H1 (cell line): ENCODE results near the gene SNAP29. TPM values are rescaled to one million over a fixed set of nuclear protein-coding genes. Genes with fewer than 3 reads are reported as not detected.

ENCODE experiments used
- CTCF ChIA-PET: fragments of 300-600 bp; sonication (Branson Sonifier 250); formaldehyde crosslinking; loops from one replicate; lab custom pipeline; 2021; ENCODE audit not compliant: partially characterized antibody; lab: Charles Lee
- POLR2A ChIA-PET: fragments of 300-600 bp; sonication (Branson Sonifier 250); formaldehyde crosslinking; loops from one replicate; lab custom pipeline; 2021; ENCODE audit warnings: inconsistent platforms; ENCODE audit not compliant: partially characterized antibody; lab: Charles Lee
- DNase-seq, 2 experiments: peaks; one replicate each; pipeline versions ENCODE4 v3.0.0 to v3.0.0-alpha.2; 2010 to 2022; ENCODE audit warnings: low spot score in 2 of 2, low read depth in 1 of 2, mixed read lengths in 1 of 2
- FAIRE-seq: peaks from 2 replicates; lab custom pipeline; 2011; peaks lifted over from hg19 to GRCh38; lab: Jason Lieb, UNC
- H2AFZ ChIP-seq: 2 replicates; pipeline ENCODE4 v1.8.1; 2012; ENCODE audit warnings: low read length, inconsistent platforms
- H2AK5ac ChIP-seq: 2 replicates; pipeline ENCODE4 v1.6.1; 2013; ENCODE audit warnings: low read depth, low read length
- H2BK120ac ChIP-seq: replicated peaks from 2 replicates; pipeline ENCODE3; 2013; ENCODE audit warnings: low read depth, low read length, inconsistent platforms
- H2BK12ac ChIP-seq: 2 replicates; pipeline ENCODE4 v1.6.1; 2013; ENCODE audit warnings: low read depth, low read length
- H2BK15ac ChIP-seq: 2 replicates; pipeline ENCODE4 v1.6.1; 2013; ENCODE audit warnings: low read length
- H2BK20ac ChIP-seq: 2 replicates; pipeline ENCODE4 v1.6.1; 2013; ENCODE audit warnings: low read length
- H2BK5ac ChIP-seq: 2 replicates; pipeline ENCODE4 v1.6.1; 2013; ENCODE audit warnings: low read depth, low read length
- H3K14ac ChIP-seq: 2 replicates; pipeline ENCODE4 v1.6.1; 2013; ENCODE audit warnings: inconsistent platforms; ENCODE audit not compliant: insufficient read length
- H3K18ac ChIP-seq: 2 replicates; pipeline ENCODE4 v1.6.1; 2013; ENCODE audit warnings: low read length; ENCODE audit errors: extremely low read depth
- H3K23ac ChIP-seq: 2 replicates; pipeline ENCODE4 v1.6.1; 2013; ENCODE audit warnings: inconsistent platforms; ENCODE audit not compliant: insufficient read length
- H3K23me2 ChIP-seq: 2 replicates; pipeline ENCODE4 v1.6.1; 2013; ENCODE audit warnings: low read depth, low read length
- H3K27ac ChIP-seq: 2 replicates; pipeline ENCODE4 v1.6.1; 2011; ENCODE audit warnings: low read depth, low read length, inconsistent platforms
- H3K27me3 ChIP-seq, 4 experiments: replicated peaks in 1 of 4; 1 replicate in 1 of 4; 2 replicates in 3 of 4; pipeline versions ENCODE4 v1.6.1 to v1.8.1; 2011 to 2013; ENCODE audit warnings: low read length in 3 of 4, mild to moderate bottlenecking in 3 of 4, inconsistent platforms in 2 of 4, mixed read lengths in 2 of 4, moderate library complexity in 1 of 4; ENCODE audit not compliant: control insufficient read depth in 3 of 4, insufficient read depth in 3 of 4; ENCODE audit errors: extremely low read depth in 1 of 4
- H3K36me3 ChIP-seq, 4 experiments: 2 replicates each; pipeline versions ENCODE4 v1.6.1 to v1.8.1; 2011 to 2013; ENCODE audit warnings: mild to moderate bottlenecking in 4 of 4, low read length in 3 of 4, moderate library complexity in 2 of 4, control low read depth in 1 of 4, inconsistent platforms in 1 of 4; ENCODE audit not compliant: insufficient read depth in 4 of 4, control insufficient read depth in 2 of 4
- H3K4ac ChIP-seq: replicated peaks from 2 replicates; pipeline ENCODE3; 2013; ENCODE audit warnings: low read length, low read depth, mixed read lengths, inconsistent platforms; ENCODE audit not compliant: insufficient read length
- H3K4me1 ChIP-seq, 4 experiments: replicated peaks in 1 of 4; 1 replicate in 1 of 4; 2 replicates in 3 of 4; pipeline versions ENCODE4 v1.6.1 to v1.8.1; 2011 to 2013; ENCODE audit warnings: low read length in 3 of 4, inconsistent platforms in 2 of 4, mixed read lengths in 1 of 4; ENCODE audit not compliant: insufficient read depth in 4 of 4, control insufficient read depth in 3 of 4
- H3K4me2 ChIP-seq, 2 experiments: 2 replicates each; pipeline versions ENCODE4 v1.6.1 to v1.8.1; 2011 to 2013; ENCODE audit warnings: low read depth in 2 of 2, low read length in 2 of 2, control low read depth in 1 of 2, inconsistent platforms in 1 of 2, mild to moderate bottlenecking in 1 of 2; ENCODE audit not compliant: insufficient read depth in 1 of 2
- H3K4me3 ChIP-seq, 4 experiments: fragments of 200-600, 300-600 bp in 1 of 4; sonication (generic), shearing (Covaris generic), sonication (Bioruptor Twin) in 1 of 4; 2 replicates each; pipeline versions ENCODE4 v1.5.1 to v1.8.1; 2011 to 2016; ENCODE audit warnings: low read length in 4 of 4, low read depth in 3 of 4, control low read depth in 2 of 4, inconsistent platforms in 2 of 4, mild to moderate bottlenecking in 2 of 4, mixed read lengths in 1 of 4, moderate library complexity in 1 of 4; ENCODE audit not compliant: insufficient read depth in 2 of 4; ENCODE audit errors: extremely low read depth in 1 of 4
- H3K56ac ChIP-seq: replicated peaks from 2 replicates; pipeline ENCODE3; 2013; ENCODE audit warnings: low read depth, mild to moderate bottlenecking, mixed read lengths, low read length, inconsistent platforms; ENCODE audit not compliant: insufficient read length
- H3K79me1 ChIP-seq: 2 replicates; pipeline ENCODE4 v1.6.1; 2013; ENCODE audit warnings: low read depth, low read length, control low read depth
- H3K79me2 ChIP-seq, 2 experiments: 2 replicates each; pipeline versions ENCODE4 v1.6.1 to v1.8.1; 2012 to 2013; ENCODE audit warnings: low read length in 2 of 2, mild to moderate bottlenecking in 2 of 2, inconsistent platforms in 1 of 2; ENCODE audit not compliant: insufficient read depth in 2 of 2, control insufficient read depth in 1 of 2
- H3K9ac ChIP-seq, 4 experiments: replicated peaks in 1 of 4; 1 replicate in 1 of 4; 2 replicates in 3 of 4; pipeline versions ENCODE4 v1.6.1 to v1.8.1; 2011 to 2013; ENCODE audit warnings: low read depth in 3 of 4, low read length in 3 of 4, control low read depth in 2 of 4, mild to moderate bottlenecking in 2 of 4, moderate library complexity in 2 of 4, inconsistent platforms in 1 of 4; ENCODE audit errors: extremely low read depth in 1 of 4
- H3K9me3 ChIP-seq, 2 experiments: 2 replicates each; pipeline versions ENCODE4 v1.6.1 to v1.8.1; 2012 to 2013; ENCODE audit warnings: mild to moderate bottlenecking in 2 of 2, moderate library complexity in 2 of 2, control low read depth in 1 of 2, inconsistent platforms in 1 of 2, low read depth in 1 of 2, low read length in 1 of 2, mixed read lengths in 1 of 2; ENCODE audit not compliant: insufficient read depth in 2 of 2
- H4K20me1 ChIP-seq, 2 experiments: replicated peaks in 1 of 2; 2 replicates each; pipeline versions ENCODE3 to v1.8.1; 2011 to 2013; ENCODE audit warnings: inconsistent platforms in 2 of 2, low read length in 2 of 2, mild to moderate bottlenecking in 1 of 2; ENCODE audit not compliant: insufficient read depth in 2 of 2, control insufficient read depth in 1 of 2
- H4K5ac ChIP-seq: 2 replicates; pipeline ENCODE4 v1.6.1; 2013; ENCODE audit warnings: low read length, low read depth, mixed read lengths, inconsistent platforms; ENCODE audit not compliant: insufficient read length
- H4K8ac ChIP-seq: 2 replicates; pipeline ENCODE4 v1.8.0; 2013; ENCODE audit warnings: mild to moderate bottlenecking, moderate library complexity, low read length, inconsistent platforms; ENCODE audit not compliant: insufficient read depth; ENCODE audit errors: extremely low read depth
- H4K91ac ChIP-seq: replicated peaks from 2 replicates; pipeline ENCODE3; 2013; ENCODE audit warnings: low read length, mixed read lengths, inconsistent platforms; ENCODE audit not compliant: insufficient read length
- CBX5 ChIP-seq: fragments of 300-800, 300-1000 bp; sonication (generic); IDR thresholded peaks from 2 replicates; pipeline ENCODE4 v1.7.1; 2016; ENCODE audit warnings: antibody characterized with exemption, low read length, low read depth
- CBX8 ChIP-seq: fragments of 300-800, 300-1000 bp; sonication (generic); IDR thresholded peaks from 2 replicates; pipeline ENCODE4 v1.7.1; 2016; ENCODE audit warnings: low read depth, low read length, borderline replicate concordance
- CEBPB ChIP-seq: IDR thresholded peaks from 2 replicates; pipeline ENCODE4 v1.6.1; 2012; ENCODE audit warnings: low read depth, low read length
- EGR1 ChIP-seq: IDR thresholded peaks from 2 replicates; pipeline ENCODE4 v1.6.1; 2011; ENCODE audit warnings: low read depth, low read length, borderline replicate concordance
- EP300 ChIP-seq, 2 experiments: IDR thresholded peaks; 1 replicate in 1 of 2; 2 replicates in 1 of 2; pipeline ENCODE4 v1.6.1; 2011 to 2012; ENCODE audit warnings: low read depth in 2 of 2, low read length in 2 of 2, mild to moderate bottlenecking in 2 of 2, borderline replicate concordance in 1 of 2, inconsistent platforms in 1 of 2, moderate library complexity in 1 of 2
- NANOG ChIP-seq: IDR thresholded peaks from 2 replicates; pipeline ENCODE4 v1.6.1; 2011; ENCODE audit warnings: low read length, low read depth, mild to moderate bottlenecking, inconsistent platforms; ENCODE audit not compliant: insufficient read depth, poor library complexity, severe bottlenecking
- POLR2A ChIP-seq, 2 experiments: IDR thresholded peaks; 1 replicate in 1 of 2; 2 replicates in 1 of 2; pipeline ENCODE4 v1.6.1; 2011; ENCODE audit warnings: low read depth in 2 of 2, low read length in 2 of 2, mild to moderate bottlenecking in 2 of 2; ENCODE audit errors: control extremely low read depth in 1 of 2
- POLR2AphosphoS5 ChIP-seq: IDR thresholded peaks from 2 replicates; pipeline ENCODE4 v1.6.1; 2011; ENCODE audit warnings: low read depth, low read length
- RNF2 ChIP-seq: fragments of 200-900, 300-1000 bp; sonication (generic); IDR thresholded peaks from 2 replicates; pipeline ENCODE4 v1.7.1; 2016; ENCODE audit warnings: borderline replicate concordance, low read depth, mild to moderate bottlenecking, antibody characterized with exemption, low read length; ENCODE audit not compliant: poor library complexity, severe bottlenecking; ENCODE audit errors: missing control alignments
- SIRT6 ChIP-seq: IDR thresholded peaks from one replicate; pipeline ENCODE4 v1.7.1; 2012; ENCODE audit warnings: low read length, inconsistent platforms
- SIX5 ChIP-seq: IDR thresholded peaks from 2 replicates; pipeline ENCODE4 v1.6.1; 2011; ENCODE audit warnings: mild to moderate bottlenecking, low read depth, low read length
- SP2 ChIP-seq: IDR thresholded peaks from 2 replicates; pipeline ENCODE4 v1.6.1; 2012; ENCODE audit warnings: mild to moderate bottlenecking, low read length, inconsistent platforms
- TAF7 ChIP-seq: optimal IDR thresholded peaks from 2 replicates; pipeline ENCODE3; 2011; ENCODE audit warnings: low read depth, mild to moderate bottlenecking, inconsistent platforms, low read length, moderate library complexity, borderline replicate concordance
- WGBS, 2 experiments: shearing (Covaris generic) in 1 of 2; methylation state at CpG; one replicate each; pipeline versions ENCODE4 v1.1.6 to v1.1.7; 2013 to 2015; ENCODE audit warnings: low lambda C conversion rate in 2 of 2, mixed read lengths in 2 of 2, inconsistent platforms in 1 of 2, low coverage in 1 of 2, missing lambda C conversion rate in 1 of 2; ENCODE audit not compliant: insufficient replicate concordance in 2 of 2, insufficient coverage in 1 of 2, insufficient read length in 1 of 2; ENCODE audit errors: extremely low coverage in 1 of 2, missing lambda C conversion rate in 1 of 2; 5-methylcytosine and 5-hydroxymethylcytosine counted together
- polyA plus RNA-seq, 7 experiments: library from polyadenylated mRNA; depleted of rRNA in 3 of 7; stranded (reverse) in 5 of 7; unstranded in 2 of 7; fragments of >200 nt in 5 of 7; fragments of 200-250 nt in 2 of 7; gene quantifications; 1 replicate in 5 of 7; 2 replicates in 1 of 7; 4 replicates in 1 of 7; pipeline versions ENCODE4 v1.2.1 to v1.2.3, GENCODE V29; 2011 to 2013; ENCODE audit warnings: missing spikeins in 2 of 7, mixed read lengths in 2 of 7
- total RNA-seq: library from RNA; stranded (reverse); fragmentation: NEBNext Ultra II Directional; extraction: Animal tissue kit (Norgen Biotek cat#: 25700); gene quantifications from 2 replicates; pipeline ENCODE4 v1.2.1, GENCODE V29; 2021
- TF ChIP-seq, protein P1 (sequence below): IDR thresholded peaks from 2 replicates; pipeline ENCODE4 v1.6.1; 2011; ENCODE audit warnings: low read depth, mild to moderate bottlenecking, low read length; ENCODE audit not compliant: insufficient read depth

The SNAP29 gene
- total and polyA plus RNA-seq, 2 of the 8 experiments (the other 6 are each of a cell fraction or from before 2014, with no cell fraction given) = 11.8 to 15.0 TPM

DNA sequence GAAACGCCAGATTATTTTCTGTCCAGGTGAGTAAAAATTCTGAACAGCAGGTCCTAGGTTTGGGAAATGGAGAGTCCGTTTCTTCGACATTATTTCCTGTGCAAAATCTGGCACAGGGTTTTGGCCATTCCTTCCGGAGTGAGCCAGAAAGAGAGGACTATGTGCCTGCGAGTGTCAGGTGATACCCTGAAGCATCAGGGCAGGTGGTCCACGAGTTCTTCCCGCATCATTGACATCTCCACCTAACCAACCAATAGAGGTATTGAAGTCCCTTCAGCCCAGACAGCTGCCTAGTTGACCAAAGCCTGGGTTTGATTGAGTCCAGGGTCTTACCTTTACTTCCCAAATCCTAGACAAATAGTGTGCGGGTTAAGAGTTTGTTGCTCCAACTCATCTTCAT, 808 bp downstream of the SNAP29 start:
- Histone ChIP-seq H3K18ac (no peak overlapping the region), H4K91ac (no peak overlapping the region), H3K79me1 (peaks cover 4% of the 10 kb centered on the region), H3K4me3 (peak overlapping the region; percentile 75 to 85 (median 78)), H2AFZ (no peak overlapping the region), H3K36me3 (no peaks in the 10 kb centered on the region), H3K4me1 (peaks cover 3 to 6% (median 5%) of the 10 kb centered on the region in 4 experiments; a peak in 5 of 7 replicates), H3K4me2 (peak overlapping the region; percentile 54 to 73), H4K20me1 (no peaks in the 10 kb centered on the region), H3K27ac (no peak overlapping the region), H3K14ac (no peak overlapping the region), H3K23ac (no peak overlapping the region), H2BK20ac (no peak overlapping the region), H2BK12ac (no peak overlapping the region), H2AK5ac (no peak overlapping the region), H3K27me3 (no peaks in the 10 kb centered on the region), H2BK15ac (no peak overlapping the region), H2BK120ac (no peak overlapping the region), H2BK5ac (no peak overlapping the region), H3K79me2 (peaks cover 0 to 23% of the 10 kb centered on the region in 2 experiments; a peak in 3 of 4 replicates), H3K23me2 (peaks cover 10% of the 10 kb centered on the region), H3K4ac (no peak overlapping the region), H3K9ac (peak overlapping the region in 1 of 4 experiments; percentile 64; a peak in 2 of 7 replicates), H3K9me3 (no peaks in the 10 kb centered on the region), H3K56ac (no peak overlapping the region), H4K8ac (no peak overlapping the region), H4K5ac (no peak overlapping the region)
- no peak for FAIRE-seq
- DNase-seq = no peak
- ChIA-PET CTCF (interaction anchor here (0.7 to 2.0 kb wide), 3 partner anchors 26 to 55 kb away, joined by 3 to 6 read pairs (median 3); no protein-coding TSS in a partner anchor), POLR2A (interaction anchor here (1.6 kb wide), 2 partner anchors 16 to 58 kb away, joined by 3 to 4 read pairs; partner anchors contain the start of gene CRKL)
- WGBS, 2 experiments = 73% methylated on average over 8 of the region's 8 CpGs; no CpG with 5 or more reads in 1 of the 2 experiments
- TF ChIP-seq SP2 (no peak), EP300 (IDR thresholded peaks at IDR 0.05; ENCODE audit: borderline replicate concordance in 1 of 2, low read depth in 2 of 2, low read length in 2 of 2) (no peak), NANOG (no peak), CEBPB (no peak), SIRT6 (no peak), SIX5 (no peak), RNF2 (no peak), CBX8 (no peak), POLR2A (IDR thresholded peaks at IDR 0.05; ENCODE audit: control extremely low read depth in 1 of 2, low read depth in 2 of 2, low read length in 2 of 2) (no peak), TAF7 (no peak), CBX5 (no peak), EGR1 (no peak), POLR2AphosphoS5 (no peak)
- TF ChIP-seq, protein P1, sequence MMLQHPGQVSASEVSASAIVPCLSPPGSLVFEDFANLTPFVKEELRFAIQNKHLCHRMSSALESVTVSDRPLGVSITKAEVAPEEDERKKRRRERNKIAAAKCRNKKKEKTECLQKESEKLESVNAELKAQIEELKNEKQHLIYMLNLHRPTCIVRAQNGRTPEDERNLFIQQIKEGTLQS = no peak
